Measurements from ENCODE around the gene SNAP47.

DNA sequence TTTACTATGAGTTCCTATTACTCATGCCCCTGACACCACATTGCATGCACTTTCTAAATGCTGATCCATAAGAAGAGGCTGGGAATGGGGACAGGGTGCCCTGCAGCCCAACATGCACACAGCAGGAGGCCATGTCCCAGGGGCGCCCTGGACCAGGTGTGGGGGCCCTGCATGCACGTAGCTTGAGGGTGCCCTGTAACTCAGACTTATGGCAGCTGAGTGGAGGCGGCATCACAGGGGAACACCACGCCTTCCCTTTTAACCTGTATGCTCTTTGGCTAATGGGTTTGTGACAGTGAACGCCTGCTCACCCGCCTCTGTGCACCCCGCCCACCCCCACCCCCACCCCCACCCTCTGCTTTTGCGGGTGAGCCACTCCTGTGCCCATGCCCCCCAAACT is 36.1 kb downstream of the SNAP47 start:
- TF ChIP-seq, protein P1, sequence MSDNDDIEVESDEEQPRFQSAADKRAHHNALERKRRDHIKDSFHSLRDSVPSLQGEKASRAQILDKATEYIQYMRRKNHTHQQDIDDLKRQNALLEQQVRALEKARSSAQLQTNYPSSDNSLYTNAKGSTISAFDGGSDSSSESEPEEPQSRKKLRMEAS (IDR thresholded peaks at IDR 0.05), result no peak
- no peak for TF ChIP-seq EP300 (IDR thresholded peaks at IDR 0.05; ENCODE audit: borderline replicate concordance)
- no peak for TF ChIP-seq CEBPB (IDR thresholded peaks at IDR 0.05)
